HCT116 (cell line): ENCODE data around the gene ASCC2. TPM values are rescaled to one million over a fixed set of nuclear protein-coding genes. Genes with fewer than 3 reads are reported as not detected.

ENCODE experiments used
- ATAC-seq: fragments of 200-7000 bp; cut with Tn5 transposase; 2 replicates; pipeline ENCODE4 v1.9.1; 2020; ENCODE audit warnings: mild to moderate bottlenecking, moderate library complexity
- BruUV-seq: library from RNA; stranded (reverse); fragments of 400-500 nt; replicated peaks from 2 replicates; lab custom pipeline; 2021; lab: Mats Ljungman, UMichigan
- CTCF ChIA-PET: fragments of 300-600 bp; sonication (Branson Sonifier 250); formaldehyde crosslinking; loops from one replicate; lab custom pipeline; 2021; ENCODE audit warnings: antibody characterized with exemption; lab: Charles Lee
- POLR2A ChIA-PET: fragments of 300-600, 350-600 bp; sonication (Branson Sonifier 250); formaldehyde crosslinking; loops from one replicate; lab custom pipeline; 2021; ENCODE audit warnings: antibody characterized with exemption; lab: Charles Lee
- RAD21 ChIA-PET, 2 experiments: fragments of 300-600 bp; sonication (Branson Sonifier 250); formaldehyde crosslinking; loops; one replicate each; lab custom pipeline; 2023; ENCODE audit warnings: low total read pairs in 2 of 2; ENCODE audit not compliant: uncharacterized antibody in 2 of 2, unreplicated experiment in 2 of 2, low non-redundant PET in 1 of 2; lab: Charles Lee
- DNase-seq: peaks from one replicate; pipeline ENCODE4 v3.0.0-alpha.2; 2010; ENCODE audit warnings: low read depth, low spot score
- H2AFZ ChIP-seq: fragments of 200-600 bp; shearing (Covaris generic), sonication (generic); 2 replicates; pipeline ENCODE4 v1.6.1; 2017; ENCODE audit warnings: low read depth, mixed run types, mixed read lengths, antibody characterized with exemption, low read length; ENCODE audit not compliant: poor library complexity, severe bottlenecking
- H3K27ac ChIP-seq: 2 replicates; pipeline ENCODE4 v1.5.1; 2012; ENCODE audit warnings: low read depth, low read length
- H3K27me3 ChIP-seq: fragments of 200-600 bp; sonication (generic); 2 replicates; pipeline ENCODE4 v1.6.1; 2016; ENCODE audit warnings: mixed run types, low read length, mixed read lengths; ENCODE audit not compliant: insufficient read depth
- H3K36me3 ChIP-seq, 2 experiments: fragments of 200-500 bp in 1 of 2; fragments of 200-600 bp in 1 of 2; sonication (Bioruptor generic) in 1 of 2; sonication (generic) in 1 of 2; 2 replicates each; pipeline versions ENCODE4 v1.5.1 to v1.6.1; 2014 to 2016; ENCODE audit warnings: low read length in 2 of 2, inconsistent platforms in 1 of 2, mixed read lengths in 1 of 2, mixed run types in 1 of 2; ENCODE audit not compliant: insufficient read depth in 2 of 2, control insufficient read depth in 1 of 2
- H3K4me1 ChIP-seq, 2 experiments: fragments of 200-600 bp in 1 of 2; sonication (generic) in 1 of 2; 2 replicates each; pipeline versions ENCODE4 v1.5.1 to v1.6.1; 2012 to 2017; ENCODE audit warnings: low read length in 2 of 2, inconsistent platforms in 1 of 2, mild to moderate bottlenecking in 1 of 2, mixed read lengths in 1 of 2, mixed run types in 1 of 2, moderate library complexity in 1 of 2; ENCODE audit not compliant: insufficient read depth in 2 of 2, control insufficient read depth in 1 of 2
- H3K4me2 ChIP-seq: fragments of 200-600 bp; sonication (generic); 2 replicates; pipeline ENCODE4 v1.6.1; 2017; ENCODE audit warnings: mixed run types, low read length, mixed read lengths
- H3K4me3 ChIP-seq, 2 experiments: fragments of 200-600 bp in 1 of 2; sonication (generic) in 1 of 2; replicated peaks in 1 of 2; 2 replicates each; pipeline ENCODE4 v1.5.1; 2011 to 2016; ENCODE audit warnings: low read length in 2 of 2, control low read depth in 1 of 2, low read depth in 1 of 2, mild to moderate bottlenecking in 1 of 2, mixed read lengths in 1 of 2, mixed run types in 1 of 2
- H3K79me2 ChIP-seq: fragments of 200-600 bp; sonication (generic); 2 replicates; pipeline ENCODE4 v1.6.1; 2017; ENCODE audit warnings: mild to moderate bottlenecking, mixed run types, low read length, moderate library complexity, mixed read lengths; ENCODE audit not compliant: insufficient read depth
- H3K9ac ChIP-seq: fragments of 200-600 bp; sonication (generic); 2 replicates; pipeline ENCODE4 v1.6.1; 2016; ENCODE audit warnings: low read length, mixed read lengths
- H3K9me2 ChIP-seq: fragments of 200-600 bp; sonication (generic), shearing (Covaris generic); 2 replicates; pipeline ENCODE4 v1.6.1; 2017; ENCODE audit warnings: mixed run types, mild to moderate bottlenecking, moderate library complexity; ENCODE audit not compliant: insufficient read depth
- H3K9me3 ChIP-seq, 2 experiments: fragments of 200-500 bp in 1 of 2; fragments of 200-600 bp in 1 of 2; sonication (Bioruptor generic) in 1 of 2; sonication (generic) in 1 of 2; 2 replicates each; pipeline ENCODE4 v1.6.1; 2014 to 2017; ENCODE audit warnings: low read length in 2 of 2, mixed read lengths in 2 of 2, inconsistent platforms in 1 of 2, low read depth in 1 of 2, mild to moderate bottlenecking in 1 of 2, mixed run types in 1 of 2, moderate library complexity in 1 of 2; ENCODE audit not compliant: control insufficient read depth in 1 of 2, insufficient read depth in 1 of 2
- H4K20me1 ChIP-seq: fragments of 200-600 bp; sonication (generic), shearing (Covaris generic); 2 replicates; pipeline ENCODE4 v1.6.1; 2017; ENCODE audit warnings: mixed run types, mild to moderate bottlenecking, moderate library complexity; ENCODE audit not compliant: insufficient read depth
- CEBPB ChIP-seq: IDR thresholded peaks from 2 replicates; pipeline ENCODE4 v1.6.1; 2012; ENCODE audit warnings: low read depth
- ELF1 ChIP-seq: IDR thresholded peaks from 2 replicates; pipeline ENCODE4 v1.6.1; 2012; ENCODE audit warnings: low read depth, borderline replicate concordance
- EZH2 ChIP-seq: fragments of 200-600 bp; sonication (generic); IDR thresholded peaks from 2 replicates; pipeline ENCODE4 v1.6.1; 2017; ENCODE audit warnings: antibody characterized with exemption, mixed run types
- RAD21 ChIP-seq: IDR thresholded peaks from 2 replicates; pipeline ENCODE4 v1.6.1; 2012; ENCODE audit warnings: low read depth, mild to moderate bottlenecking
- SP1 ChIP-seq: IDR thresholded peaks from 2 replicates; pipeline ENCODE4 v1.6.1; 2012; ENCODE audit warnings: low read depth
- ZNF274 ChIP-seq: fragments of 200-500 bp; sonication (Bioruptor generic); IDR thresholded peaks from 2 replicates; pipeline ENCODE4 v1.6.1; 2014; ENCODE audit warnings: mild to moderate bottlenecking, low read depth, low read length, inconsistent platforms
- intact Hi-C: fragments of 100-400 bp; cut with micrococcal nuclease; formaldehyde crosslinking; loops from 2 replicates; pipeline ENCODE4 v1.10.0; 2022
- total RNA-seq: library from RNA; stranded (reverse); gene quantifications from one replicate; pipeline ENCODE4 v1.2.1, GENCODE V29; 2021; ENCODE audit not compliant: unreplicated experiment
- TF ChIP-seq, protein P1 (sequence below): IDR thresholded peaks from 2 replicates; pipeline ENCODE4 v1.6.1; 2012; ENCODE audit warnings: low read depth
- TF ChIP-seq, protein P2 (sequence below), 3 experiments: fragments of 200-600 bp in 1 of 3; sonication (generic) in 1 of 3; IDR thresholded peaks in 2 of 3; conservative IDR thresholded peaks in 1 of 3; 2 replicates each; pipeline ENCODE4 v1.5.1; 2012 to 2017; ENCODE audit warnings: low read depth in 2 of 3, low read length in 2 of 3, antibody characterized with exemption in 1 of 3, borderline replicate concordance in 1 of 3, control low read depth in 1 of 3, mild to moderate bottlenecking in 1 of 3, mixed read lengths in 1 of 3, mixed run types in 1 of 3, moderate library complexity in 1 of 3; ENCODE audit not compliant: insufficient read depth in 1 of 3

ASCC2 gene
- total RNA-seq, 1 experiment from 2014 or later, result 68.6 TPM

DNA sequence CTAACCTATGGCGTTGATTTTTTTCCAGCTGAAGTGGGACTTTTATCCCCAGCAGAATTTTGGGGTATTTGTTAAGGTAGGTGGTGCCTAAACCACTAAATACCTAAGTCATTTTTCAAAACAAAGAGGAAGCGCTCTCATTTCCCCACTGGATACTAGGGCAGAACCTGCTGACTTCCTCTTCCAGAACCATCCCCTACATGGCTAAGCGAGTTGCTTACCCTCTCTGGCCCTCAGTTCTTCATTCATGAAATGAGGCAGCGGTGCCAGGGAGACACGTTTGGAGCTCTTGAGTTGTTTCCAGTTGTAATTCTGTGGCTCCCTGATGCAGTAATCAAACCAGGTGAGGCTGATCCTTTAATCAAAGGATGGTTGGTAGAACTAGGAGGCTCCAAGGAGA, 34.9 kb upstream of the ASCC2 start:
- Histone ChIP-seq H4K20me1 (no peaks in the 10 kb centered on the region), H3K4me3 (no peak overlapping the region), H3K36me3 (no peaks in the 10 kb centered on the region), H3K9me2 (no peaks in the 10 kb centered on the region), H3K4me2 (no peak overlapping the region), H3K9ac (no peak overlapping the region), H3K27ac (no peak overlapping the region), H2AFZ (no peak overlapping the region), H3K4me1 (no peaks in the 10 kb centered on the region), H3K79me2 (no peaks in the 10 kb centered on the region), H3K9me3 (no peaks in the 10 kb centered on the region), H3K27me3 (no peaks in the 10 kb centered on the region)
- BruUV-seq, result no TSS peak
- RAD21 ChIA-PET, result no interaction called here
- CTCF ChIA-PET, result no interaction called here
- intact Hi-C loops, result no loop called here
- ATAC-seq (no peak), DNase-seq (no peak)
- TF ChIP-seq, protein P1, sequence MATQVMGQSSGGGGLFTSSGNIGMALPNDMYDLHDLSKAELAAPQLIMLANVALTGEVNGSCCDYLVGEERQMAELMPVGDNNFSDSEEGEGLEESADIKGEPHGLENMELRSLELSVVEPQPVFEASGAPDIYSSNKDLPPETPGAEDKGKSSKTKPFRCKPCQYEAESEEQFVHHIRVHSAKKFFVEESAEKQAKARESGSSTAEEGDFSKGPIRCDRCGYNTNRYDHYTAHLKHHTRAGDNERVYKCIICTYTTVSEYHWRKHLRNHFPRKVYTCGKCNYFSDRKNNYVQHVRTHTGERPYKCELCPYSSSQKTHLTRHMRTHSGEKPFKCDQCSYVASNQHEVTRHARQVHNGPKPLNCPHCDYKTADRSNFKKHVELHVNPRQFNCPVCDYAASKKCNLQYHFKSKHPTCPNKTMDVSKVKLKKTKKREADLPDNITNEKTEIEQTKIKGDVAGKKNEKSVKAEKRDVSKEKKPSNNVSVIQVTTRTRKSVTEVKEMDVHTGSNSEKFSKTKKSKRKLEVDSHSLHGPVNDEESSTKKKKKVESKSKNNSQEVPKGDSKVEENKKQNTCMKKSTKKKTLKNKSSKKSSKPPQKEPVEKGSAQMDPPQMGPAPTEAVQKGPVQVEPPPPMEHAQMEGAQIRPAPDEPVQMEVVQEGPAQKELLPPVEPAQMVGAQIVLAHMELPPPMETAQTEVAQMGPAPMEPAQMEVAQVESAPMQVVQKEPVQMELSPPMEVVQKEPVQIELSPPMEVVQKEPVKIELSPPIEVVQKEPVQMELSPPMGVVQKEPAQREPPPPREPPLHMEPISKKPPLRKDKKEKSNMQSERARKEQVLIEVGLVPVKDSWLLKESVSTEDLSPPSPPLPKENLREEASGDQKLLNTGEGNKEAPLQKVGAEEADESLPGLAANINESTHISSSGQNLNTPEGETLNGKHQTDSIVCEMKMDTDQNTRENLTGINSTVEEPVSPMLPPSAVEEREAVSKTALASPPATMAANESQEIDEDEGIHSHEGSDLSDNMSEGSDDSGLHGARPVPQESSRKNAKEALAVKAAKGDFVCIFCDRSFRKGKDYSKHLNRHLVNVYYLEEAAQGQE, result no peak
- POLR2A ChIA-PET, result interaction anchor here (0.6 kb wide), 1 partner anchor 36 kb away, joined by 3 read pairs; no protein-coding TSS in a partner anchor

DNA sequence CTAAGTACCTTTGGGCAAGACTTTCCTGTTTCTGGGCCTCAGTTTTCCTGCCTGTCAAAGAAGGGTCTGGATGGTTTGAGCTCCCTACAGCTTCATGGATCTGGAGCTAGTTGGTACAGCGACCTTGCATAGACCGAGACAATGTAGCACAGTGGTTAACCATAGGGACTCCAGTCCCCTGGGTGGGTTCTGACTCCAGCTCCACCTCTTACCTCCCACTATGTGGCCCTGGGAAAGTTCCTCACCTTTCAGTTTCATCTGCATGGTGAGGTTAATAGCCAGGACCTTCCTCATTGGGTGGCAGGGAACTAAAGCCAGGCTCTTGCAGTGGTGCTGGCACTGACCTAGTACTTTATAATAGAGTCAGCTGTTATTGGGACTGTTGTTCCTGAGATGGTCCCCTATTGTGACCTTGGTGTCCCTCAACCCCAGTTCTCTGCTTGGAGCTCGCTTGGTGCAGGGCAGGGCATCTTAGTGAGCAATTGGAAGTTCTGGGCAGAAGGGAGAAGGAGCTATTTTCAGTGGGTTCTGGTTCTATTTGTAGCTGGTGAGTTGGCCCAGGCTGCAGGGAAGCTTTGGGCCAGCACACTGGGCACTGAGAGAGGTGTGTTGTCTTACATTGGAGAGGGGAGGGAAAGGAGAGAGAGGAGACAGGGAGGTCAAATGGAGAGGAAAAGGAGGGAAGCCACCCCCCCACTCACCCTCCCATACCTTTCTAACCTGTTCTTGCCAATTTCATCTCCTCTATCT, 34.2 kb upstream of the ASCC2 start:
- Histone ChIP-seq H3K4me1 (no peaks in the 10 kb centered on the region), H3K27ac (no peak overlapping the region), H3K4me2 (no peak overlapping the region), H3K4me3 (no peak overlapping the region), H3K9me3 (no peaks in the 10 kb centered on the region), H3K27me3 (no peaks in the 10 kb centered on the region), H3K36me3 (no peaks in the 10 kb centered on the region), H2AFZ (no peak overlapping the region), H3K79me2 (no peaks in the 10 kb centered on the region), H3K9me2 (no peaks in the 10 kb centered on the region), H3K9ac (no peak overlapping the region), H4K20me1 (no peaks in the 10 kb centered on the region)
- no peak for DNase-seq
- intact Hi-C loops, result no loop called here
- CTCF ChIA-PET, result interaction anchor here (0.7 kb wide), 1 partner anchor 11 kb away, joined by 3 read pairs; the partner anchor contains the start of gene MTMR3
- TF ChIP-seq, protein P2, sequence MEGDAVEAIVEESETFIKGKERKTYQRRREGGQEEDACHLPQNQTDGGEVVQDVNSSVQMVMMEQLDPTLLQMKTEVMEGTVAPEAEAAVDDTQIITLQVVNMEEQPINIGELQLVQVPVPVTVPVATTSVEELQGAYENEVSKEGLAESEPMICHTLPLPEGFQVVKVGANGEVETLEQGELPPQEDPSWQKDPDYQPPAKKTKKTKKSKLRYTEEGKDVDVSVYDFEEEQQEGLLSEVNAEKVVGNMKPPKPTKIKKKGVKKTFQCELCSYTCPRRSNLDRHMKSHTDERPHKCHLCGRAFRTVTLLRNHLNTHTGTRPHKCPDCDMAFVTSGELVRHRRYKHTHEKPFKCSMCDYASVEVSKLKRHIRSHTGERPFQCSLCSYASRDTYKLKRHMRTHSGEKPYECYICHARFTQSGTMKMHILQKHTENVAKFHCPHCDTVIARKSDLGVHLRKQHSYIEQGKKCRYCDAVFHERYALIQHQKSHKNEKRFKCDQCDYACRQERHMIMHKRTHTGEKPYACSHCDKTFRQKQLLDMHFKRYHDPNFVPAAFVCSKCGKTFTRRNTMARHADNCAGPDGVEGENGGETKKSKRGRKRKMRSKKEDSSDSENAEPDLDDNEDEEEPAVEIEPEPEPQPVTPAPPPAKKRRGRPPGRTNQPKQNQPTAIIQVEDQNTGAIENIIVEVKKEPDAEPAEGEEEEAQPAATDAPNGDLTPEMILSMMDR (IDR thresholded peaks at IDR 0.05 in 2 of 3, conservative IDR thresholded peaks at IDR 0.05 in 1 of 3; ENCODE audit: borderline replicate concordance in 1 of 3, insufficient read depth in 1 of 3, low read depth in 2 of 3, low read length in 2 of 3), result no peak
- TF ChIP-seq RAD21 (no peak), ZNF274 (no peak), ELF1 (no peak), SP1 (no peak), CEBPB (no peak), EZH2 (no peak)
- RAD21 ChIA-PET, result no interaction called here
- no TSS peak for BruUV-seq
- no peak for ATAC-seq
- POLR2A ChIA-PET, result interaction anchor here (0.6 to 0.7 kb wide), 2 partner anchors 35 to 180 kb away, joined by 3 read pairs; no protein-coding TSS in a partner anchor
